Left lung (tissue), 14 donors: ENCODE measurements around the gene NMNAT3. TPM values are rescaled to one million over a fixed set of nuclear protein-coding genes. Genes with fewer than 3 reads are reported as not detected.

Experiments
- ATAC-seq: fragments of 200-7000 bp; cut with Tn5 transposase; one replicate; pipeline ENCODE4 v1.9.1; 2020; ENCODE audit warnings: moderate library complexity
- DNase-seq, 4 donors: peaks; one replicate each; pipeline ENCODE4 v3.0.0-alpha.2; 2013 to 2020
- H3K27ac ChIP-seq, 2 donors: fragments of 200-600 bp; sonication (generic) in 1 of 2; one replicate each; pipeline versions ENCODE4 v1.5.0 to v1.8.0; 2020 to 2021
- H3K27me3 ChIP-seq, 2 donors: fragments of 200-600 bp; sonication (generic) in 1 of 2; one replicate each; pipeline versions ENCODE4 v1.5.0 to v1.8.0; 2020 to 2021
- H3K36me3 ChIP-seq, 2 donors: fragments of 200-600 bp; sonication (generic) in 1 of 2; one replicate each; pipeline versions ENCODE4 v1.5.0 to v1.8.0; 2020 to 2021
- H3K4me1 ChIP-seq, 2 donors: fragments of 200-600 bp; one replicate each; pipeline ENCODE4 v1.8.0; 2021
- H3K4me3 ChIP-seq, 2 donors: fragments of 200-600 bp; sonication (generic) in 1 of 2; one replicate each; pipeline versions ENCODE4 v1.5.0 to v1.8.0; 2020 to 2021; ENCODE audit warnings: mild to moderate bottlenecking in 1 of 2
- H3K9me3 ChIP-seq, 2 donors: fragments of 200-600 bp; sonication (generic) in 1 of 2; one replicate each; pipeline versions ENCODE4 v1.5.0 to v1.8.0; 2020 to 2021
- CTCF ChIP-seq, 2 donors: fragments of 200-600 bp; sonication (generic) in 1 of 2; IDR thresholded peaks; one replicate each; pipeline versions ENCODE4 v1.5.0 to v1.8.0; 2021; ENCODE audit warnings: antibody characterized with exemption in 2 of 2
- intact Hi-C, 2 donors: fragments of 100-400 bp; cut with DNase I; formaldehyde crosslinking; loops; one replicate each; pipeline versions ENCODE4 v1.11.2 to v1.14.2; 2022
- long read RNA-seq, 12 donors: library from polyadenylated mRNA in 2 of 12; unstranded in 2 of 12; transcript quantifications; one replicate each; pipeline ENCODE4 v2.0.0 and lab custom pipeline, GENCODE V29; 2019 to 2026
- polyA plus RNA-seq, 6 donors: library from polyadenylated mRNA; unstranded; fragments of 120-200 nt; gene quantifications; one replicate each; pipeline ENCODE4 v1.2.1, GENCODE V29; 2013; ENCODE audit not compliant: insufficient read length in 6 of 6
- total RNA-seq, 2 donors: library from RNA; stranded (reverse); fragmentation: NEBNext Ultra II Directional; extraction: Animal tissue kit (Norgen Biotek cat#: 25700); gene quantifications; one replicate each; pipeline ENCODE4 v1.2.1, GENCODE V29; 2021
- donor health status: DM: no; HTN: yes; CAD: no.
- donor health status: DM: no; HTN: no; CAD: no.

Gene NMNAT3
- 1 to 10 TPM; 3.2 to 4.5 TPM for total RNA-seq
- 1 to 10 TPM; 5.1 to 8.0 (median 6.4) TPM for polyA plus RNA-seq
- long read RNA-seq, donor 1, partial matches to known transcripts: 0 of 1 reads
- long read RNA-seq, donor 1, other reads (novel, unspliced or antisense): 0 of 1 reads
- long read RNA-seq, donor 2: 0 reads
- long read RNA-seq, donor 3: 0 reads
- long read RNA-seq, donor 4, partial matches to known transcripts: 1 of 1 reads
- long read RNA-seq, donor 4, other reads (novel, unspliced or antisense): 0 of 1 reads
- long read RNA-seq, donor 5, partial matches to known transcripts: 0 of 2 reads
- long read RNA-seq, donor 5, other reads (novel, unspliced or antisense): 0 of 2 reads
- long read RNA-seq, donor 6: 0 reads
- long read RNA-seq, donor 7, partial matches to known transcripts: 0 of 1 reads
- long read RNA-seq, donor 7, other reads (novel, unspliced or antisense): 0 of 1 reads
- long read RNA-seq, donor 8: 0 reads
- long read RNA-seq, donor 9: 0 reads
- long read RNA-seq, donor 10, partial matches to known transcripts: 0 of 2 reads
- long read RNA-seq, donor 10, other reads (novel, unspliced or antisense): 1 of 2 reads
- long read RNA-seq, donor 11, partial matches to known transcripts: 0 of 5 reads
- long read RNA-seq, donor 11, other reads (novel, unspliced or antisense): 0 of 5 reads
- long read RNA-seq, donor 12: 0 reads

DNA sequence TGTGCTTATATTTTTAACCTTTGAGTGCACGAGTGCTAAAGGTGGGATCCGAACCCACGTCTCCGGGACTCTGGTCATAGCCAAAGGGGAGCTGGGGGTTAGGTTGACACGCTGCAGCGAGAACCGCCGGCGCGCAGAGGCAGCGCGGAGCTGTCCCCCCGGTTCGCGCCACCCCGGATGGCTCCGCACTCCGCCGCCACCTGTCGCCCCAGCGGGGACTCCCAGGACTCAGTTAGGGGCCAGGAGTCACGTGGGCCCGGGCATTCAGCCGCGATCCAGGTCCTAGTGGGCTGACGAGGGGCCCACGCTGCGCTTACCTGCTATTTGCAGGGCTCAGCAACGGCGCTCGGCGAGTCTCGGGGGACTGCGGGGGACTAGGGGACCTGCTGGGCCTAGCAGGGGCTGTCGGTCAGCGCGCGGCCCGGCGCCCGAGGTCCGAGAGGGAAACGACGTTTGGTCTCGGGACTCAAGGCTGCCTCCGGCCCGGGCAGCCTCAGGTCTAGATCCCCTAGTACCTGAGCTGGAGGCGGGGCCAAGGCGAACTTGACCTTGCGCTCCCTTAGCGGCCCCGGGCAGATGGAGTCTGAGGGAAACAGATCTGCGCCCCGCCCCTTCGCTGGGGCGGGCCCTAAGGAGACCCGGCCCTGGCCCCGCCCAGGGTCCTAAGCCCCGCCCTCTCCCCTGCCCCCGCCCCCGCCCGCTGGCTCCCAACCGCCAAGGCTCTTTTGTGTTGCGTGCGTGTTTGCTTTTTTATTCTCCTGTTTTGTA, at the start of gene NMNAT3:
NMNAT3 (minus strand) TSS at position 585 of the 768 bp plus-strand sequence. CDS start 50,248 bp downstream, outside the sequence.
- H3K4me3 ChIP-seq: peak within 1 kb of the TSS; percentile 76 to 82
- peak; percentile 69 to 96 (median 91) for DNase-seq
- no peak for TF ChIP-seq CTCF (IDR thresholded peaks at IDR 0.05)
- peak within 1 kb of the TSS in 1 of 2 donors; percentile 69 for H3K27ac ChIP-seq
- H3K36me3 ChIP-seq: no peaks in the 10 kb centered on the region
- intact Hi-C loops: no loop called here
- peaks cover 0 to 11% of the 10 kb centered on the region in 2 donors for H3K4me1 ChIP-seq
- peak; percentile 100 for ATAC-seq
- H3K9me3 ChIP-seq: no peaks in the 10 kb centered on the region
- H3K27me3 ChIP-seq: no peaks in the 10 kb centered on the region

DNA sequence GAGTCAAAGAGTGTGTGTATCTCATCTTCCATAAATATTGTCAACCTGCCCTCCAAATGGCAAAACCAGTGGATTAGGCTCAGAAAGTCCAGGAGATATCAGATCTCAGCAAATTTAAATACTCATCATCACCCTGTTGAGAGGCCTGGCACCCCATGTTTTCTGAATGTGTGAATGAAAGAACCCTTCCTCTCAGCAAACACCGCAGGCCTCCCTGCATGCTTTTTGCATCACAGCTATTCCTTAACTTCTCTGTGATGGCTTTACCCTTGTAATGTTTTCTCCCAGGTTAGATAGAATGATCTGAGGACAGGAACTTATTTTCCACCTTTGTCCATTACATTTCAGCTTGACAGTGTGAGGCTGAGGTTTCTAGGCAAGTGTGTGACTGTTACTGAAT, 43.6 kb upstream of the NMNAT3 start:
- intact Hi-C loops: no loop called here
- no peak overlapping the region for H3K27ac ChIP-seq
- H3K4me3 ChIP-seq: no peak overlapping the region
- H3K4me1 ChIP-seq: no peaks in the 10 kb centered on the region
- no peaks in the 10 kb centered on the region for H3K9me3 ChIP-seq
- DNase-seq: no peak
- no peaks in the 10 kb centered on the region for H3K27me3 ChIP-seq
- H3K36me3 ChIP-seq: no peaks in the 10 kb centered on the region
- ATAC-seq: no peak
- TF ChIP-seq CTCF (IDR thresholded peaks at IDR 0.05): no peak

DNA sequence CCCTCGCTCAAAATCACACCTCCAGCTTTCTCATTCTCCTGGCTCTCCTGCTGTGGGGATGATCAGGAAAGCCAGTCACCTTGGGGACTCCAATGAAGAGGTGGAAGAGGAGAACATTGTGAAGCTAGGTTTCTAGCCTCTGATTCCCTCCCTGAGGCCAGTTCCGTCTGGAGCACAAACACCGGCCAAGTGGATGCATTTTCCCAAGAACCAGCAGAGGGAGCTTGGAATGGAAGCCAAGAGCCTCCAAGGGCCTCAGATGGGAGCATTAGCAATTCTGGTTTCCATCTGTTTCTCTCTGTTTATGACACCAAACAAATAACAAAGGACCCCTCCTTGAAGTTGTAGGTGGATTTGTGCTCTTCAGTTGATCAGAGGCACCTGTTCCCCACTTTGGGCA, 40.6 kb upstream of the NMNAT3 start:
- H3K4me1 ChIP-seq: no peaks in the 10 kb centered on the region
- no peaks in the 10 kb centered on the region for H3K27me3 ChIP-seq
- no peak overlapping the region for H3K27ac ChIP-seq
- TF ChIP-seq CTCF (IDR thresholded peaks at IDR 0.05): peak in 1 of 2 donors; percentile 27
- H3K36me3 ChIP-seq: no peaks in the 10 kb centered on the region
- intact Hi-C loops: no loop called here
- peak; percentile 37 for ATAC-seq
- H3K4me3 ChIP-seq: no peak overlapping the region
- DNase-seq: peak in 2 of 4 donors; percentile 19 to 53
- H3K9me3 ChIP-seq: no peaks in the 10 kb centered on the region

- Histone ChIP-seq H3K27me3 (no peaks in the 10 kb centered on the region), H3K9me3 (no peaks in the 10 kb centered on the region), H3K36me3 (no peaks in the 10 kb centered on the region), H3K4me3 (no peak overlapping the region), H3K27ac (no peak overlapping the region), H3K4me1 (no peaks in the 10 kb centered on the region)
- no peak for TF ChIP-seq CTCF (IDR thresholded peaks at IDR 0.05)
- intact Hi-C loops: no loop called here
- DNase-seq (no peak), ATAC-seq (no peak)
Observed at GRCh38 chr3:139716908-139717485, 39.2 kb upstream of the NMNAT3 start.
